HCT116 (cell line): ENCODE data around the gene ALDOA.

Source experiments
- EGR1 ChIP-seq: IDR thresholded peaks from 2 replicates; pipeline ENCODE4 v1.6.1; 2012; ENCODE audit warnings: low read depth
- POLR2A ChIP-seq: IDR thresholded peaks from 2 replicates; pipeline ENCODE4 v1.7.0; 2011; ENCODE audit warnings: borderline replicate concordance; ENCODE audit not compliant: insufficient read depth, insufficient read length; ENCODE audit errors: extremely low read depth
- POLR2AphosphoS5 ChIP-seq: IDR thresholded peaks from 2 replicates; pipeline ENCODE4 v1.6.1; 2011; ENCODE audit warnings: mild to moderate bottlenecking, low read depth, low read length, moderate library complexity
- RAD21 ChIP-seq: IDR thresholded peaks from 2 replicates; pipeline ENCODE4 v1.6.1; 2012; ENCODE audit warnings: low read depth, mild to moderate bottlenecking
- SIN3A ChIP-seq: IDR thresholded peaks from 2 replicates; pipeline ENCODE4 v1.6.1; 2012; ENCODE audit warnings: low read depth
- ZFX ChIP-seq: fragments of 450-650 bp; IDR thresholded peaks from 2 replicates; pipeline ENCODE4 v1.6.1; 2017
- TF ChIP-seq, protein P1 (sequence below), 3 experiments: fragments of 200-600 bp in 1 of 3; sonication (generic) in 1 of 3; IDR thresholded peaks in 2 of 3; conservative IDR thresholded peaks in 1 of 3; 2 replicates each; pipeline ENCODE4 v1.5.1; 2012 to 2017; ENCODE audit warnings: low read depth in 2 of 3, low read length in 2 of 3, antibody characterized with exemption in 1 of 3, borderline replicate concordance in 1 of 3, control low read depth in 1 of 3, mild to moderate bottlenecking in 1 of 3, mixed read lengths in 1 of 3, mixed run types in 1 of 3, moderate library complexity in 1 of 3; ENCODE audit not compliant: insufficient read depth in 1 of 3
- TF ChIP-seq, protein P2 (sequence below): IDR thresholded peaks from 2 replicates; pipeline ENCODE4 v1.6.1; 2012
- TF ChIP-seq, protein P3 (sequence below): IDR thresholded peaks from 2 replicates; pipeline ENCODE4 v1.6.1; 2012

DNA sequence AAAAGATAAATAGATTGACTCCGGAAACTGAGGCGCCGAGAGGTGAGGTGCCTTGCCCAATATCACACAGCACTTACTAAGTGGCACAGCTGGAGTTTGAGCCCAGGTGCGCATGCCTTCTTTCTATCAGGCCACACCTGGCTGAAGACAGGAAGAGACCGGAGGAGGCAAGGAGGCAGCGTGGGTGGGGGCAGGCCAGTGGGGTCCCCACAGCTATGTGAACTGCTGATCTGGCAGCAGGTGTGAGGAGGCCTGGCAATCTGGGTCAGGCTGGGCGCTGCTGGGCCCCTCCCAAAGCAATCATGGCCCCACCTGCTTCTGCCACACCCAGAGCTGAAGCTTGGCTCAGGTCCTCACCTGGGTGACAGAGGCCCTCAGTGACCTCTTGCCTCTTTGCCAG, 49.7 kb downstream of the ALDOA start:
- TF ChIP-seq, protein P1, sequence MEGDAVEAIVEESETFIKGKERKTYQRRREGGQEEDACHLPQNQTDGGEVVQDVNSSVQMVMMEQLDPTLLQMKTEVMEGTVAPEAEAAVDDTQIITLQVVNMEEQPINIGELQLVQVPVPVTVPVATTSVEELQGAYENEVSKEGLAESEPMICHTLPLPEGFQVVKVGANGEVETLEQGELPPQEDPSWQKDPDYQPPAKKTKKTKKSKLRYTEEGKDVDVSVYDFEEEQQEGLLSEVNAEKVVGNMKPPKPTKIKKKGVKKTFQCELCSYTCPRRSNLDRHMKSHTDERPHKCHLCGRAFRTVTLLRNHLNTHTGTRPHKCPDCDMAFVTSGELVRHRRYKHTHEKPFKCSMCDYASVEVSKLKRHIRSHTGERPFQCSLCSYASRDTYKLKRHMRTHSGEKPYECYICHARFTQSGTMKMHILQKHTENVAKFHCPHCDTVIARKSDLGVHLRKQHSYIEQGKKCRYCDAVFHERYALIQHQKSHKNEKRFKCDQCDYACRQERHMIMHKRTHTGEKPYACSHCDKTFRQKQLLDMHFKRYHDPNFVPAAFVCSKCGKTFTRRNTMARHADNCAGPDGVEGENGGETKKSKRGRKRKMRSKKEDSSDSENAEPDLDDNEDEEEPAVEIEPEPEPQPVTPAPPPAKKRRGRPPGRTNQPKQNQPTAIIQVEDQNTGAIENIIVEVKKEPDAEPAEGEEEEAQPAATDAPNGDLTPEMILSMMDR (IDR thresholded peaks at IDR 0.05 in 2 of 3, conservative IDR thresholded peaks at IDR 0.05 in 1 of 3; ENCODE audit: borderline replicate concordance in 1 of 3, insufficient read depth in 1 of 3, low read depth in 2 of 3, low read length in 2 of 3): no peak
- TF ChIP-seq EGR1: no peak
- TF ChIP-seq, protein P2, sequence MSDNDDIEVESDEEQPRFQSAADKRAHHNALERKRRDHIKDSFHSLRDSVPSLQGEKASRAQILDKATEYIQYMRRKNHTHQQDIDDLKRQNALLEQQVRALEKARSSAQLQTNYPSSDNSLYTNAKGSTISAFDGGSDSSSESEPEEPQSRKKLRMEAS: no peak
- TF ChIP-seq POLR2AphosphoS5: no peak
- no peak for TF ChIP-seq RAD21
- no peak for TF ChIP-seq ZFX
- TF ChIP-seq SIN3A: no peak
- TF ChIP-seq, protein P3, sequence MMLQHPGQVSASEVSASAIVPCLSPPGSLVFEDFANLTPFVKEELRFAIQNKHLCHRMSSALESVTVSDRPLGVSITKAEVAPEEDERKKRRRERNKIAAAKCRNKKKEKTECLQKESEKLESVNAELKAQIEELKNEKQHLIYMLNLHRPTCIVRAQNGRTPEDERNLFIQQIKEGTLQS: no peak
- TF ChIP-seq POLR2A: no peak
